GM18870 (cell line): Measurements from ENCODE around the gene POM121L2.

ENCODE experiments used
- ATAC-seq: cut with Tn5 transposase; IDR thresholded peaks from one replicate; pipeline ENCODE4 v1.9.1; 2021; ENCODE audit warnings: moderate library complexity; ENCODE audit not compliant: unreplicated experiment

POM121L2 gene

GRCh38 chr6:27312146-27312949, at the start of gene POM121L2:
POM121L2 (minus strand) TSS chr6:27312273; CDS start chr6:27312170, 103 bp downstream.
- no peak for ATAC-seq

- ATAC-seq, result no peak
Measured at GRCh38 chr6:27359231-27359630, 47.2 kb upstream of the POM121L2 start.

GRCh38 chr6:27358786-27359185, 46.7 kb upstream of the POM121L2 start:
- no peak for ATAC-seq

- no peak for ATAC-seq
Measured at GRCh38 chr6:27352850-27353249, 40.8 kb upstream of the POM121L2 start.

- no peak for ATAC-seq
Measured at GRCh38 chr6:27334141-27334540, 22.1 kb upstream of the POM121L2 start.

GRCh38 chr6:27333642-27334040, 21.6 kb upstream of the POM121L2 start:
- ATAC-seq, result no peak

- no peak for ATAC-seq
Measured at GRCh38 chr6:27332692-27333641, 20.9 kb upstream of the POM121L2 start.

GRCh38 chr6:27327023-27327738, 15.1 kb upstream of the POM121L2 start:
- ATAC-seq, result no peak

- no peak for ATAC-seq
Measured at GRCh38 chr6:27321901-27322300, 9.8 kb upstream of the POM121L2 start.

- ATAC-seq, result no peak
Measured at GRCh38 chr6:27321370-27321769, 9.3 kb upstream of the POM121L2 start.

GRCh38 chr6:27318973-27319372, 6.9 kb upstream of the POM121L2 start:
- ATAC-seq, result no peak

- no peak for ATAC-seq
Measured at GRCh38 chr6:27314046-27314445, 2.0 kb upstream of the POM121L2 start.

GRCh38 chr6:27312950-27313271, 838 bp upstream of the POM121L2 start:
- no peak for ATAC-seq

- no peak for ATAC-seq
Measured at GRCh38 chr6:27311806-27312145, 297 bp downstream of the POM121L2 start.

- ATAC-seq, result no peak
Measured at GRCh38 chr6:27303613-27304272, 8.3 kb downstream of the POM121L2 start.

- no peak for ATAC-seq
Measured at GRCh38 chr6:27297857-27298730, 14.0 kb downstream of the POM121L2 start.

GRCh38 chr6:27297484-27297856, 14.6 kb downstream of the POM121L2 start:
- ATAC-seq, result no peak

GRCh38 chr6:27296106-27296783, 15.8 kb downstream of the POM121L2 start:
- ATAC-seq, result no peak

GRCh38 chr6:27295301-27296079, 16.6 kb downstream of the POM121L2 start:
- ATAC-seq, result no peak
